HTERT RPE-1 (cell line): ENCODE data around the gene SMIM10L2A.
"Not testable (repeated sequence)": the region's sequence is repeated elsewhere in the genome, so short reads cannot be mapped to it uniquely, and the experiment has no call there.

Experiments used
- in situ Hi-C: fragments of 300-500 bp; cut with MboI; formaldehyde crosslinking; loops from 4 replicates; pipeline ENCODE4 v1.14.3; 2020; ENCODE audit warnings: low sequenced_read_pairs

SMIM10L2A gene

GRCh38 chrX:135421932-135422809, at the start of gene SMIM10L2A:
Gene SMIM10L2A, plus strand, starts transcription at chrX:135421944. Its CDS starts 188 bp downstream, at chrX:135422132.
- in situ Hi-C loops: no loop called here

GRCh38 chrX:135373357-135373756, 48.4 kb upstream of the SMIM10L2A start:
- in situ Hi-C loops: no loop called here

GRCh38 chrX:135382260-135382659, 39.5 kb upstream of the SMIM10L2A start:
- in situ Hi-C loops: no loop called here

DNA sequence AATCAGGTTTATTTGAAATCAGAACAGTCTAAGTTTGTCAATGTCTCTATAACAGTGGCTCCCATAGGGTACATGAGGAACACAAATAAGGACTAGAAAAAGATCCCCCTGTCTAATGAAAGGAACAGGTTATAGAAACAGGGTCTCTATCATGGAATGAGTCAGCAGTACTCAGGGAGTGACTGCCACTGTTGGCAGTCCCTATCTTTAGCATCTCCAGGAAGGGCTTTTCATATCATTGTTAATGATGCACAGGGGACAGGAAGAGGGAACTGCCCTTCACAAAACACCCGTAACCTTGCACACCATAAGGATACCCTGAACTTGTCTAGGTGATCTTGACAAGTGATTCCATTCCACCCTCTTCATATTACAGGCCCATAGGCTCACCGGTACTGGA, 38.5 kb upstream of the SMIM10L2A start:
- in situ Hi-C loops: no loop called here

DNA sequence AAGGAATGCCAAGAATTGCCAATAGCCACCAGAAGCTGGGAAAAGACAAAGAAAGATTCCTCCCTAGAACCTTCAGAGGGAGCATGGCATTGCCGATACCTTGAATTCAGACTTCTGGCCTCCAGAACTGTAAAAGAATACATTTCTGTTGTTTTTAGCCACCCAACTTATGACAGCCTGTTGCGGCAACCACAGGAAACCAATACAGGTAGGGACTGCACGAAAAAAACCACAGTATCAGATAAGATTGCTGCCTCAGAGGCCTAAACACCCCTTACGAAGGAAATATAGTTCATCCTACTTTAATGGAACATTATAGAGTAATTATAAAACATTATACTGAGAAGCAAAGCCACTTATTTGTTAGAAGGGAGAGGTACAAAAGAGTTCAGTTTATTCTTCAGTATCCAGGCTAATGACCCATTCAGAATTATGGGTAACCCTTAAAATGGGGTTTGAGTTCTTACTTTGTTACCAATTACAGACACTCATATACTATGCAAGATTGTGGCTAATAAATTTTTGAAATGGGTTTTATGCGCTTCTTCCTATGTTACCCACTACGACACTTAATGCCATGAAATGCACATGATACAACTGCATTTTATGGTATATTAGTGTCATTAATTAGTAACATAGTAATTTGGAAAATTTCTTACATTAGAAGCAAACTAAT, 37.4 kb upstream of the SMIM10L2A start:
- in situ Hi-C loops: no loop called here

DNA sequence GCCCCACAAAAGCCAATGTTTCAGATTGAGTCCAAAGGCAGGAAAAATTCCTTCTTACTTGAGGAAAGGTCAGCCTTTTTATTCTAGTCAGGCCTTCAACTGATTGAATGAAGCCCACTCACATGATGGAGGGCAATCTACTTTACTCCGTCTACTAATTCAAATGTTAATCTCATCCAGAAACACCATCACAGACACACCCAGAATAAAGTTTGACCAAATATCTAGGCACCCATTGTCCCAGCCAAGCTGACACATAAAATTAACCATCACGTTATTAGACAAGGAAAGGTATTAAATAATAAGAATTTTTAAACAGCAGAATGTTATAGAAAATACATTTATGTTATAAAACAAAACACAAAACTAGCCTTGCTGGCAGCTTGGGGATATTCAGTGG, 32.9 kb upstream of the SMIM10L2A start:
- in situ Hi-C loops: no loop called here

DNA sequence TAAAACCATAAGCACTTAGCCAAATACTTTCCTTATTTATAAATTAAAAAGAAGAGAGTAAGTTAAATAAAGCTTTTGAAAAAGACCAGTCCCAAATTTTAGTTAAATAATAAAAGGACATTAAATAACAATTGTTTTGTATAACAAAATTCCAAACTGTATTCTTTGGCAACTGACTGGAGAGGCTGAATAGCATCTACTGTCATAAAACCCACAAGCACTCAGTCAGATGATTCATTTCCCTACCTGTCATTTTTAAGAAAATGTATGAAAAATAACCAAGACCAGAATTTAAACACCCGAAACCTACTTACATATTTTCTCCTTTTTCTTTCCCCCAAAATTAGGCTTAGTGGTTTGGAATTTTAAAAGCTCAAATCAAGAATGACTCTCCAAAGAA, 32.5 kb upstream of the SMIM10L2A start:
- in situ Hi-C loops: no loop called here

GRCh38 chrX:135389717-135390116, 32.0 kb upstream of the SMIM10L2A start:
- in situ Hi-C loops: no loop called here

DNA sequence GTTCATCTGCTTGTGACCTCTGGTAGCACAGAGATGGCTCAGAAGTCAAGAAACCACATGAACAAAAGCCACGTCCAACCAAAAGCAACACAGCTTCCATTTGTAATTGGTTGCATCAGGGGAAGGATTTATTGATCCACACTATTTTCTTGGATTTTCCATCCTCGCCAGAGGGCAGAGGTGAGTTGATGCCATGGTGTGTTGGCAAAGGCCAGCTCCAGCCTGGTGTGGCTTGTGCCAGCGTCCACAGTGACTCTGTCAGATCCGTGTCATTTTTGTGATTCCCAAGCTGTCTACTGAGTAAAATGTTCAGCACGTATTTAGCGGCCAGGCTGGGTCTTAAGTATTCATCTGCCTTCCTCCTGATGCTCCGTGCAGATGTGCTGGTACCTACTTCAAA, 30.0 kb upstream of the SMIM10L2A start:
- in situ Hi-C loops: no loop called here

- in situ Hi-C loops: no loop called here
Observed at GRCh38 chrX:135393051-135393450, 28.7 kb upstream of the SMIM10L2A start.

GRCh38 chrX:135395064-135395463, 26.7 kb upstream of the SMIM10L2A start:
- in situ Hi-C loops: no loop called here

DNA sequence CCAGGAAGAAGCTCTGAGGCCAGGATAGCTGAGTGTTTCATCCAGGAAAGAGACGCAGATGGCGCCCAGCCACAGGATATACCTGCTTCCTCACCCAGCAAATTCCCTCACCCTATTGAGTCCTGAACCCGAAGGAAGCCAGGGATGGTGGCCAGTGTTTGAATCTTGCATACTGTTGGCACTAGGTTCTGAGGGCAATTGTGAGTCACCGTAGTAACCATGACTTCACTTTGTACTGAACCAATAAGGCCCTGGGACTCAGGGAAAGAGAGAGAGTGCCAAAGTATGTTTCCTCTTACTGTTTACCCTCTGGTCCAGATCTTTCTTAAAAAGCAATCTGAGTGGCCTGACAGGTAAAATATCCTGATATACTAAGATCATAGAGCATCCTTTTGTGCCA, 25.6 kb upstream of the SMIM10L2A start:
- in situ Hi-C loops: no loop called here

- in situ Hi-C loops: no loop called here
Observed at GRCh38 chrX:135396566-135396965, 25.2 kb upstream of the SMIM10L2A start.

- in situ Hi-C loops: no loop called here
Observed at GRCh38 chrX:135397652-135398051, 24.1 kb upstream of the SMIM10L2A start.

DNA sequence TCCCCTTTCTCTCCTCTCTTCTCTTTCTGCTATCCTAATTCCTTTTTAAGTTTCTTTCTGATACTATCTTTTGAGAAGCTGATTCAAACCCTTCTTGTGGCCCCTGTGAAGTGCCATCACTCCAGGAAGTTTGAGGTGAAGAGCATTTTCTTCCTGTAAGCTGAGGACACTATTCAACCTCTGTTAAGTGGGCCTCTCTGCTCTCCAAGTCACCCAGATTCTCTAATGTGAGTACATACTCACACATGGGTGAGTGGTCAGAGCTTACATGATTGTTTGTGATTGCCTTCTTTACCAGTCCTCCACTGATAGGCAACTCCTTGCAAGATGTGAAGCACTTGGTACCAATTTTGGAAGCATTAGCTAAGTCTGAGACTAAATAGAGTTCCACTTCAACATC, 18.4 kb upstream of the SMIM10L2A start:
- in situ Hi-C loops: no loop called here

- in situ Hi-C loops: not testable (repeated sequence)
Observed at GRCh38 chrX:135406428-135406827, 15.3 kb upstream of the SMIM10L2A start.

GRCh38 chrX:135408794-135409193, 12.9 kb upstream of the SMIM10L2A start:
- in situ Hi-C loops: no loop called here

DNA sequence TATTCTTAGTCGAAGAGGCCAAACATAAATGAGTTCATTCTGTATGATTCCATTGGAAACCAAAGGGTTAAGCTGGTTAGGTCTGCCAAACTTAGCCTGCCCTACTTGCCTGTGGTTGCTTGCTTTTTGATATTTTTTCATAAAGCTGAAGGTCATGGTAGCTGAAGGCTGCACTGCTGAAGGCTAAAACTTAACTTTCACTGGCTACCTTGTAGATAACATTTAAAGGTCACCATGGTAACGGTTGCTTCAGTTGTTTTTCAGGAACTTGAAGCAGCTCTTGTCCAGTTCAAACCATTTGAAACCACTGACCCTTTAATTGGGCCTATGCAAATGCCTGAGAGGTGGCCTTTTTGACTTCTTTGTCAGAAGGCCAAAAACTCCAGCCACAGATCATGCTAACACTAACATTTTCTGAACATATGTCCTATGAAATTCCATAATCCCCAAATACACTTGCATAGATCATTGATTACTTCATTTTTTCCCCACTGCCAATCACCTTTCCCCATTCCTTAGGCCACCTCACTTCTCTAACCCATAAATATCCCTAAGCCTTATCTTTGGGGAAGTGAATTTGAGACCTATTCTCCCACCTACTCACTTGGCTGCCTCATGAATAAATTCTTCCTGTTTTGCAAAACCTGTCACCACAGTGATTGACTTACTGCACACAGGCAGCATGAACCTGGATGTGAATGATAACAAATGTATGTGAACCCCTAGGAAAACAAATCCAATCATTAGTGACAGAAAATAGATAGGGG, 10.7 kb upstream of the SMIM10L2A start:
- in situ Hi-C loops: no loop called here

- in situ Hi-C loops: no loop called here
Observed at GRCh38 chrX:135411893-135412292, 9.9 kb upstream of the SMIM10L2A start.

DNA sequence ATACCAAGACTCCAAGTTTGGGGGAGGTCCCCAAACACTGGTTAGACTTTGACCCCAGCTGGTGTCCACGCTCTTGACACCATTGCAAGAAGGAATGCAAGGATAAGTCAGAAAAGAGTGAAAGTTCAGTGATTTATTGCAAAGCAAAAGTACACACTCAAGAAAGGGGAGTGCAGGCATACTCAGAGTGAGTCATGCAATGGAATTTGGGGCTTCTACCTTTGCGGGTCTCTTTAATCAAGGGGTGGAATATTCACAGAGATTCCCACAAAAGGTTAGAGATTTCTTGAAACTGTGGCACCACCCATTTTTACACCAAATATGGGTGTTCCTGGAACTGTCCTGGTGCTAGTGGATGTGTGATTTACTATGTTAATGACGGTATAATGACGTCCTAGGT, 5.2 kb upstream of the SMIM10L2A start:
- in situ Hi-C loops: no loop called here

- in situ Hi-C loops: no loop called here
Observed at GRCh38 chrX:135420831-135421230, 913 bp upstream of the SMIM10L2A start.

DNA sequence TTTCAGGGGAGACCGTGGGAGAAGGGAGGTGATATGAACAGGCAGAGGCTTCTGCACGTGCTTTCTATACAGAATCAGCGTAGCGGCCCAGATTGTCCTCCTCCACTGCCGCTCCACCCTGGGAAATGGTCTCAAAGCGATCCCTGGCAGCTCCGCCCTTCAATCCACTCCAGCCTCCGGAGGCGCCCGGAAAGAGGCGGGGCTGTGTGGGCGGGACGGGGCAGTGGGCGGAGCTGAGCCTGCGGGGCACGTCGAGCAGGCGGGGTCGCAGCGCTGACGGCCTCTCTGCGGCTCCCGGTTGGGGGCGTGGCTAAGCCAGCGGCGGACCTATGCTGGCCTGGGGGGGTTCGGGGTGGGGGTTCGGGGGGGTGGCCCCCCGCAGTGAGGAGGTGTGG, 210 bp upstream of the SMIM10L2A start:
- in situ Hi-C loops: no loop called here
